HuH-7.5 (cell line): ENCODE data around the gene EIF3A.
"Not testable (repeated sequence)": the region's sequence is repeated elsewhere in the genome, so short reads cannot be mapped to it uniquely, and the experiment has no call there.

Experiments
- DNase-seq: peaks from one replicate; pipeline ENCODE4 v3.0.0; 2011; ENCODE audit warnings: low spot score

The EIF3A gene, protein sequence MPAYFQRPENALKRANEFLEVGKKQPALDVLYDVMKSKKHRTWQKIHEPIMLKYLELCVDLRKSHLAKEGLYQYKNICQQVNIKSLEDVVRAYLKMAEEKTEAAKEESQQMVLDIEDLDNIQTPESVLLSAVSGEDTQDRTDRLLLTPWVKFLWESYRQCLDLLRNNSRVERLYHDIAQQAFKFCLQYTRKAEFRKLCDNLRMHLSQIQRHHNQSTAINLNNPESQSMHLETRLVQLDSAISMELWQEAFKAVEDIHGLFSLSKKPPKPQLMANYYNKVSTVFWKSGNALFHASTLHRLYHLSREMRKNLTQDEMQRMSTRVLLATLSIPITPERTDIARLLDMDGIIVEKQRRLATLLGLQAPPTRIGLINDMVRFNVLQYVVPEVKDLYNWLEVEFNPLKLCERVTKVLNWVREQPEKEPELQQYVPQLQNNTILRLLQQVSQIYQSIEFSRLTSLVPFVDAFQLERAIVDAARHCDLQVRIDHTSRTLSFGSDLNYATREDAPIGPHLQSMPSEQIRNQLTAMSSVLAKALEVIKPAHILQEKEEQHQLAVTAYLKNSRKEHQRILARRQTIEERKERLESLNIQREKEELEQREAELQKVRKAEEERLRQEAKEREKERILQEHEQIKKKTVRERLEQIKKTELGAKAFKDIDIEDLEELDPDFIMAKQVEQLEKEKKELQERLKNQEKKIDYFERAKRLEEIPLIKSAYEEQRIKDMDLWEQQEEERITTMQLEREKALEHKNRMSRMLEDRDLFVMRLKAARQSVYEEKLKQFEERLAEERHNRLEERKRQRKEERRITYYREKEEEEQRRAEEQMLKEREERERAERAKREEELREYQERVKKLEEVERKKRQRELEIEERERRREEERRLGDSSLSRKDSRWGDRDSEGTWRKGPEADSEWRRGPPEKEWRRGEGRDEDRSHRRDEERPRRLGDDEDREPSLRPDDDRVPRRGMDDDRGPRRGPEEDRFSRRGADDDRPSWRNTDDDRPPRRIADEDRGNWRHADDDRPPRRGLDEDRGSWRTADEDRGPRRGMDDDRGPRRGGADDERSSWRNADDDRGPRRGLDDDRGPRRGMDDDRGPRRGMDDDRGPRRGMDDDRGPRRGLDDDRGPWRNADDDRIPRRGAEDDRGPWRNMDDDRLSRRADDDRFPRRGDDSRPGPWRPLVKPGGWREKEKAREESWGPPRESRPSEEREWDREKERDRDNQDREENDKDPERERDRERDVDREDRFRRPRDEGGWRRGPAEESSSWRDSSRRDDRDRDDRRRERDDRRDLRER (N-terminal part only)

DNA sequence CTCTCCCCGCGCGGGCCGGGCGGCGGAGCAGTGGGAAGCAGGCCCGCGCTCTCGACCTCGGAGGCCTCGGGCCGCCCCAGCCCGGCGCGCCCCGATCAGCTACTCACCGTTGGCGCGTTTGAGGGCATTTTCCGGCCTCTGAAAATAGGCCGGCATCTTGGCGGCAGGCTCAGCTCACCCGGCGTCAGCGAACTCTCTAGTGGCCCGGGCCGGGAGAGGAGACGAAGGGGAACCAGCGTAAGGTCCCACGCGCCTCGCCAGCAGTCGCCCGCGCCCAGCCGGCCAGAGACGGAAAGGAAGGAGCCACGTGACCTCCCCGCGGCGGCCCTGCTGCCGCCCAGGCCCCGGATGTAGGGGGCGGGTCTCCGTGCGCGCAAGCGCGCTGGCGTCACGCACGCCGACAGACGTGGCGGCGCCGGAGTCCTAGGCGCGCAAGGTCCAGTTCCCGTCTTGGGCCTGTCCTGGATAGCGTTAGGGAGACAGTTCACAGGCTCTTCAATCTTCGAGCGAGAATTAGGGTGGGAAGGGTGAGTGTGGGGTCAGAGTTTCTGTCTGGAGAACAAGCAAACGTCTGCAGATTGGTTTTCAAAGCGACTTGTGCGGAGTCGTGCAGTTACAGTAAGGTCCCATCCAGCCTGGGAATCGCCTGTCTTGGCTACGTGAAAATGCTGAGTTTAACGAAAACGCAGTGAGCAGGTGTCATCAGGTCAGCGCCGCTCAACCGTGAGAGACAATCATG, at the start of gene EIF3A:
Gene EIF3A, minus strand, starts transcription at position 297 of the 739 bp plus-strand sequence. Its CDS starts 141 bp downstream, at position 156.
- peak; percentile 73 for DNase-seq

DNA sequence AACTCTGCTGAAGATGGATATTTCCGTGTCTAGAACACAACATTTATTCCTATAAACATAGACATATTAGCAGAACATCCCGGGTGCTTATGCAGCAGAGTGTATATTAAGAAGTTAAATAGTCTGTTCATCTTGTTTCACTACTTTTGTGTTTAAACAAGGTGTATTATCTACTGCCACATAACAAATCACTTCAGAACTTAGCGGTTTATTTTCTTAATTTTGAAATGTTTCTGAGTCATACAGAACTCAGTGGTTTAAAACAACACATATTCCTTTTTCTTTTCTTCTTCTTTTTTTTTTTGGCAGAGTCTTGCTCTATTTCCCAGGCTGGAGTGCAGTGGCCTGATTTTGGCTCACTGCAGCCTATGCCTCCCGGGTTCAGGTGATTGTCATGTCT, 49.1 kb upstream of the EIF3A start:
- DNase-seq = no peak

- no peak for DNase-seq
Measured at GRCh38 chr10:119125942-119126341, 45.3 kb upstream of the EIF3A start.

DNA sequence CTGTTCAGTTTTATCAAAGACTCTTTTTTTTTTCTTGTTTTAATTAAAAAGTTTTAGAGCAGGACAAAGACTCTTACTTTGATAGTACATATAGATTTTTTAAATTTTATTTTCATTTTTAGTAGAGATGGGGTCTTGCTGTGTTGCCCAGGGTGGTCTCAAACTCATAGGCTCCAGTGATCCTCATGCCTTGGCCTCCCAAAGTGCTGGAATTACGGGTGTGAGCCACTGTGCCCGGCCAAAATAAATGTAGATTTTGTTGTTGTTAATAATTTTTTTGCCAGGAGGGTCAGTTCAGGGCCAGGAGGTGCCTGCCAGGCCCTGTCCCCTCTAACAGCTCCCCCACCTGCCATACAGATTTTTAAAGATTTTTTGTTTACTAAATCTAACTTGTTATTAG, 40.3 kb upstream of the EIF3A start:
- no peak for DNase-seq

DNA sequence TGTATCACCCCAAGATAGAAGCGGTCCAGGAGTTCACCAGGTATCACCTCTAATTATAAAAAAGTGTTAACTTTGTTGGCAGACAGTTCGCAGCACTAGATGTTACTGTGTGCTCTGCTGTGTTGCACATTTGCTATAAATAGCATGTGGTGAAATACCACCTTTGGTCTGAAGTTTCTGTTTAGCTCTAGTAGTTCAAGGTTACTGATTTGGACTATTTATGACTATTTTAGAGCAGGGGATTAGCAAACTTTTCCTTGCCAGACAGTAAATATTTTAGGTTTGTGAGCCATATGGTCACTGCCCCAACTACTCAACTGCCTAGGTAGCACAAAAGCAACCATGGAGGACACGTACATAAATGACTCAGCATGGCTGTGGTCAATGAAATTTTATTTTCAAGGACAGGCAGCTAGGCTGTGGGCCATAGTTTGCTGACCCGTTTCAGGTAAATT, 39.8 kb upstream of the EIF3A start:
- DNase-seq = peak; percentile 15

- no peak for DNase-seq
Measured at GRCh38 chr10:119119400-119119799, 38.8 kb upstream of the EIF3A start.

DNA sequence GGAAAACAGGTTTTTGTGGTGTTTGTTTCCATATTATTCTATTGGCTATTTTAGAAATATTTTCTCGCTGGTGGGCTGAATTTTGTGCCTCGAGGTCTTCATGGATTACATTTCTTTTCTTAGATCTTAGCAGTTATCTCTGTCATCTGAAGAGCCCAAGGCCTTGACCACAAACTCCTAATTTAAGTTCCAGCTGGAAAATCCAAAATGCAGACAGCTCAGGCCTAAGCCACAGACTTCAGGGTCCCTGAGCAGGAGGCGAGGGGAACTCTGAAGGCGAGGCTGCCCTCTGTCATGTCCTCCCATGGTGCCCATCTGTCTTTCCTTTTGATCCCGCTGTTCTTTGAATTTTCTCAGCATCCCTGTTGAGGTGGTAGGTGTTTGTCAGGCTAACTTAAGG, 37.6 kb upstream of the EIF3A start:
- DNase-seq = no peak

DNA sequence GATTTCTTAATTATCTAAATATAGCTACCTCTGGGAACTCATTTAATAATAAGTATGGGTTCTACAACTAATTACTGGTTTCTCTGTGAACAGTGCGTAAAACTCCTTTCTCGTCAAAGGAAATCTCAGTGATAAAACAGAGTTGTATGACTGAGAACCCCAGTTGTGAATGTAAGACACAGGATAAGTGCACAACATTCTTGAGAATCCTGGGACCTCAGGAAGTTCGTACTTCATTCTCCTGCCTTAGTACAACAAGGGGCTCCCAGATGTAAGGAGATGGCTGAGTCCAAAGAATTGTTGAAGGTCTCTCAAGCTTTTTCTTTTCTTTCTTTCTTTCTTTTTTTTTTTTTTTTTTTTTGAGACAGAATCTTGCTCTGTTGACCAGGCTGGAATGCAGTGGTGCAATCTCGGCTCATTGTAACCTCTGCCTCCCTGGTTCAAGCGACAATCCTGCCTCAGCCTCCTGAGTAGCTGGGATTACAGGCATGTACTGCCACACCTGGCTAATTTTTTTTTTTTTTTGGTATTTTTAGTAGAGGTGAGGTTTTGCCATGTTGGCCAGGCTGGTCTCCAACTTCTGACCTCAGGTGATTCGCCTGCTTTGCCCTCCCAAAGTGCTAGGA, 35.8 kb upstream of the EIF3A start:
- no peak for DNase-seq

- no peak for DNase-seq
Measured at GRCh38 chr10:119115926-119116325, 35.3 kb upstream of the EIF3A start.

GRCh38 chr10:119113751-119114732, 33.4 kb upstream of the EIF3A start:
- DNase-seq = peak; percentile 62

- DNase-seq = no peak
Measured at GRCh38 chr10:119112056-119112455, 31.4 kb upstream of the EIF3A start.

- DNase-seq = not testable (repeated sequence)
Measured at GRCh38 chr10:119107771-119108170, 27.2 kb upstream of the EIF3A start.

- DNase-seq = not testable (repeated sequence)
Measured at GRCh38 chr10:119107106-119107505, 26.5 kb upstream of the EIF3A start.

DNA sequence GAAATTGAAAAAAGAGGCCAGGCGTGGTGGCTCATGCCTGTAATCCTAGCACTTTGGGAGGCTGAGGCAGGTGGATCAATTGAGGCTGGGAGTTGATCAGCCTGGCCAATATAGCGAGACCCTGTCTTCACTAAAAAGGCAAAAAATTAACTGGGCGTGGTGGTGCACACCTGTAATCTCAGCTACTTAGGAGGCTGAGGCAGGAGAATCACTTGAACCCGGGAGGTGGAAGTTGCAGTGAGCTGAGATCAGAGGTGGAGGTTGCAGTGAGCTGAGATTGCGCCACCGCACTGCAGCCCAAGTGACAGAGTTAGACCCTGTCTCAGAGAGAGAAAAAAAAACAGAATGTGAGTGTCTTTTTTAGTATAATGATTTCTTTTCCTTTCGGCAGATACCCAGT, 25.3 kb upstream of the EIF3A start:
- DNase-seq = not testable (repeated sequence)

DNA sequence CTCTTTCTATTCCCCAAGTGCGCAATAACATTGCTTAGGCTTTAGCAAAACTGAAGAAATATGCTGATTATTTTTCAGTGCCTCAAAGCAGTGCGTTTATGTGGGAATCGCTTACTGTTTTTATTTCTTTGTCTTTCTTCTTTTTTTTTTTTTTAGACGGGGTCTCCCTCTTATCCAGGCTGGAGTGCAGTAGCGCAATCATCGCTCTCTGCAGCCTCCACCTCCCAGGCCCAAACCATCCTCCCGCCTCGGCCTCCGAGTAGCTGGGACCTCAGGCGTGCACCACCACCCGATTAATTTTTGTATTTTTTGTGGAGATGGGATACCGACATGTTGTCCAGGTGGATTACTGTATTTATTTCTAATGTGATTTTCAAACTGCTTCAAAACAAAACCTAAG, 24.5 kb upstream of the EIF3A start:
- DNase-seq = no peak

- DNase-seq = peak; percentile 29
Measured at GRCh38 chr10:119104654-119105015, 24.0 kb upstream of the EIF3A start.

- DNase-seq = peak; percentile 82
Measured at GRCh38 chr10:119103903-119104653, 23.5 kb upstream of the EIF3A start, which contains the start of gene DENND10. TSS of gene DENND10 (plus strand) at chr10:119104113. CDS start at chr10:119104143, 30 bp downstream.

DNA sequence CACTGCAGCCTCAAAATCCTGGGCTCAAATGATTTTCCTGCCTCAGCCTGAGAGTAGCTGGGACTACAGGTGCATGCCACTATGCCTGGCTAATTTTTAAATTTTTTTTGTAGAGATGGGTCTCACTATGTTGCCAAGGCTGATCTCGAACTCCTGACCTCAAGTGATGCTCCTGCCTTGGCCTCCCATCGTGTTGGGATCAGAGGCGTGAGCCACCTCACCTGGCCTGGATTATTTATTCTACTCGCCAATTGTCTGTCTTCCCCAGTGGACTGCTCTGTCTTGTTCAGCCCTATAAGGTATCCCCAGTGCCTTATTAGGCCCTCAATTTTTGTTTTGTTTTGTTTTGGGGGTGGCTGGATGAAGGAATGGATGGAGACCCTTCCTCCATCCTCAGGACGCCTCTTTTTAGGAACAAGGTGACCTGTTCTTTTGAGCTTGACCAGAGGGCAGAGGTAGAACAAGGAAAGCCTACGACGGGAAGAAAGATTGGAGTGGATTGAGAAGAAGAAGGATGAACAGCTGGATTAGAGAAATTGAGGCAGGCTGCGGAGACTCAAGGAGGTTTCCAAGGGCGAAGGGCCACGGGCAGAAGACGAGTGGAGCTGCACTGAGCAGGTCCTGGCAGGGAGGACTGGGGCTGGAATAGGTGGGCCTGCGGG, 22.8 kb upstream of the EIF3A start:
- no peak for DNase-seq
